Choroid plexus epithelial cell (primary cell): ENCODE results near the gene INSIG2.

ENCODE experiments used
- DNase-seq: peaks from one replicate; pipeline ENCODE4 v3.0.0-alpha.2; 2010; ENCODE audit warnings: low read depth
- H3K4me3 ChIP-seq: 2 replicates; pipeline ENCODE4 v1.5.1; 2011; ENCODE audit warnings: low read depth, mild to moderate bottlenecking, control low read depth, low read length, moderate library complexity
- CTCF ChIP-seq: conservative IDR thresholded peaks from 2 replicates; pipeline ENCODE4 v1.5.1; 2011; ENCODE audit warnings: low read depth, mild to moderate bottlenecking, control low read depth, inconsistent platforms, low read length, moderate library complexity

INSIG2 gene

GRCh38 chr2:118146315-118147283 lies 58.3 kb downstream of the INSIG2 start:
- DNase-seq, result no peak
- TF ChIP-seq CTCF, result no peak
- no peak overlapping the region for H3K4me3 ChIP-seq

GRCh38 chr2:118148133-118148532 lies 59.9 kb downstream of the INSIG2 start:
- H3K4me3 ChIP-seq, result no peak overlapping the region
- TF ChIP-seq CTCF, result no peak
- no peak for DNase-seq

DNA sequence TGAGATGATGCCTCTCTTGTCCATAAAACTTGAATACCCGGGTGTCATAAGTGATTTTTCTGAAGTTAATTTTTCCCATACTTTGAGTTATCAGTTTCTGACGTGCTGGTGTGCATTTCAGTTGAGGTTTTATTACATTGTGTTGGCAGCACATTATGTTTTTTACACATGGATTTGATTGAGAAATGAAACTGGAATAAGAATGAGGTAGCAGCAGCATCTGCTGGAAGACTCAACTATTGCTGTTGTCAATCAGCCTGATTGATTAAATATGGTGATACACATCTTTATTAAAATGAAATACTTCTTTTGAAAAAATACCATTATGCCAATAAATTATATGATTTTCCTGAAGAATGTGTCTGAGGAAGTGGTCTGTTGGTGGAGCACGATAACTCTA lies 60.5 kb downstream of the INSIG2 start:
- H3K4me3 ChIP-seq, result no peak overlapping the region
- DNase-seq, result peak; percentile 4
- TF ChIP-seq CTCF, result no peak

GRCh38 chr2:118150294-118150693 lies 62.0 kb downstream of the INSIG2 start:
- H3K4me3 ChIP-seq, result no peak overlapping the region
- DNase-seq, result no peak
- TF ChIP-seq CTCF, result no peak

DNA sequence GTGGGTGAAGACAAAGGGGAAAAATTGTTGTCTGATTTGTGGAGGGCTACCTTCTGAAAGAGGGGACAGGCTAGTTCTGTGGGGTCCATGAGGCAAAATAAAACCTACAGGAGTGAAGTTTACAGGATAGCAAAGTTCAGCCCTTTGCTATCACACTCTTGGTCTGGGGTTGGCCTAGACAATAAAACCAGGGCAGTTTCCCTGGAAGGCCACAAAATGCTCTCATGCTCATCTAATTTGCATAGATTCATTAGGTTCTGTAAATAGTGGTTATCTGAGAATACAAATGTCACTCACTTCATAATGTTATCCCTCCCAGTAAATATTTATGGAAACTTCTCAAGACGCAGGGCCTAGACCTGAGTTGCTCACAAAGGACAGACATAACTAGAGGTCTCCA lies 63.6 kb downstream of the INSIG2 start:
- DNase-seq, result no peak
- no peak overlapping the region for H3K4me3 ChIP-seq
- no peak for TF ChIP-seq CTCF

DNA sequence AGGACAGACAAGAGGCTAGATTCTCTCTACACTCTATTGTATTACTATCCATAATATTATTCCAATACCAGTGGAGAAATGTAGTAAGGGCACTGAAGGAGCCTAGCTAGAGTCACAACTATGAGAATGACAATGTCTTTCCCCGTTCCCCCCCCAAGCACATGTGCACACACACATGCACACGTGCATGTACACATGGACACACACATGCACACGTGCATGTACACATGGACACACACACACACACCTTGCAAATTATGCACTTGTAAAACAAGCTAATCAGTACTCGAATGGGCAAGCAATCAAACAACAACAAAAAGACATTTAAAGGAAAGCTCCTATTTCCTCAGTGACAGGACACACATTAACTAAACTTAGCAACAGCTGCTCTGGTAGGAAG lies 65.2 kb downstream of the INSIG2 start:
- DNase-seq, result no peak

More for the DNA sequence above, 65.2 kb downstream of the INSIG2 start:
- no peak for TF ChIP-seq CTCF
- no peak overlapping the region for H3K4me3 ChIP-seq
